DOHH2 (cell line): ENCODE results near the gene EBPL.

Experiments
- CTCF ChIP-seq: fragments of 200-600 bp; sonication (generic); IDR thresholded peaks from one replicate; pipeline ENCODE4 v1.5.1; 2014; ENCODE audit warnings: antibody characterized with exemption, mild to moderate bottlenecking, low read depth, low read length; ENCODE audit not compliant: poor library complexity, severe bottlenecking
- EZH2phosphoT487 ChIP-seq: fragments of 200-600 bp; sonication (generic); IDR thresholded peaks from 2 replicates; pipeline ENCODE4 v1.6.1; 2017; ENCODE audit warnings: borderline replicate concordance, mild to moderate bottlenecking, antibody characterized with exemption, low read length, moderate library complexity, mixed read lengths

- TF ChIP-seq CTCF, result no peak
- no peak for TF ChIP-seq EZH2phosphoT487
Measured at GRCh38 chr13:49676581-49677298, 14.5 kb downstream of the EBPL start.
